ENCODE results near the gene CNIH3.
"Not testable (repeated sequence)": the region's sequence is repeated elsewhere in the genome, so short reads cannot be mapped to it uniquely, and the experiment has no call there.

The CNIH3 gene

GRCh38 chr1:224615861-224616755 is at the start of gene CNIH3:
CNIH3 (plus strand) TSS chr1:224616317; CDS start chr1:224617175, 858 bp downstream.
- DNase-seq, result peak; percentile 42 to 86 (median 79)

DNA sequence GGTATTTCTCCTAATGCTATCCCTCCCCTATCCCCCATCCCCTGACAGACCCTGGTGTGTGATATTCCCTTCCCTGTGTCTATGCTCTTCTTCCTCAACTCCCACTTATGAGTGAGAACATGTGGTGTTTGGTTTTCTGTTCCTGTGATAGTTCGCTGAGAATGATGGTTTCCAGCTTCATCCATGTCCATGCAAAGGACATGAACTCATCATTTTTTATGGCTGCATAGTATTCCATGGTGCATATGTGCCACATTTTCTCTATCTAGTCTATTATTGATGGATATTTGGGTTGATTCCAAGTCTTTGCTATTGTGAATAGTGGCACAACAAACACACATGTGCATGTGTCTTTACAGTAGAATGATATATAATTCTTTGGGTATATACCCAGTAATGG is 49.6 kb upstream of the CNIH3 start:
- DNase-seq, result not testable (repeated sequence)

DNA sequence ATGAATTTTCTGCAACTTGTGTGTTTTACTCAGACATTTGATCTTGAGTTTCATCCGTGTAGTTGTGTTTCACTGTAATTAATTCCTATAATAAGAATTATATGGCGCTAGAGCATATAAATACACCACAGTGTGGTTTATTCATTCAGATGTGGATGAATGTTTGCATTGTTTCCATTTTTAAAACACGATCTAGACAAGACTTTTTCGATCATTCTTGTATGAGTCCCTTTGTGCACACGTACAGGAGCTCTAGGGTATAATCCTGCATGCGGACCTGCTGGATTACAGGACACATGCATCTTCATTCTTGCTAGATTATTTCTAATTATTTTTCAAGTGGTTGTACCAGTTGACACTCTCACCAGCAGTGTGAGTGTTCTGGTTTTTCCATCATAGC is 46.8 kb upstream of the CNIH3 start:
- no peak for DNase-seq

DNA sequence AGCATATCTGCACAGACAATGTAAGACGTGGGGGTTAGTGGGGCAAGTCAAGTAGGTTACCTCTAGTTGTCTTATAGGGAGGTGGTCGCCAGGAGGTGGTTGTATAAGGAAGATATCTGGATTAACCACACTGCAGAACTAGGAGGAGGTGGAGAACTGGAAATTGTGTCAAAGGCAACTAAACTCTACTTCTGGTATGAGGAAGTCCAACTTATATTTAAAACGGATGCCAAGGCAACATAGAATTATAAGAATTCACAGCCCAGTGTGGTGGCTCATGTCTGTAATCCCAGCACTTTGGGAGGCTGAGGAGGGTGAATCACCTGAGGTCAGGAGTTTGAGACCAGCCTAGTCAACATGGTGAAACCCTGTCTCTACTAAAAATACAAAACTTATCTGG is 44.1 kb upstream of the CNIH3 start:
- not testable (repeated sequence) for DNase-seq

GRCh38 chr1:224579526-224579925 is 36.6 kb upstream of the CNIH3 start:
- DNase-seq, result no peak

GRCh38 chr1:224580006-224580405 is 36.1 kb upstream of the CNIH3 start:
- no peak for DNase-seq

DNA sequence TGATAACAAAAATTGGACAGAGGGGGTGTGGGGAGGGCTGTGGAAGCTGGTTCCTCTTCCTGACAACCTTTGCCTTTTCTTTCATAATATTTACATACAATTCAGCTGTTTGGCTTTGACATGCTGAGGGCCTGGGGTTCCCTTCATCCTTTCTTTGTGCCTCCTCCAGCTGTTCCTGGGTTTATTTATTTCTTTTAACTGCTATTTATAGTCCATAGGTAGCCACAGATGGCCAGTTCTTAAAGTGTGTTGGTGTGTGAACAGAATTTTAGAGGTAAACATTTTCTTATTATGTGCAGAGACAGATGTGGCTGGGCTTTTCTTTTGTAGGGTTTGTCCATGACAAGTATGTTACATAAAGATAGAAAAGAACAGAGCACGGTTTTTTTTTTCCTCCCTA is 34.1 kb upstream of the CNIH3 start:
- DNase-seq, result peak in 2 of 3 experiments; percentile 25 to 67

DNA sequence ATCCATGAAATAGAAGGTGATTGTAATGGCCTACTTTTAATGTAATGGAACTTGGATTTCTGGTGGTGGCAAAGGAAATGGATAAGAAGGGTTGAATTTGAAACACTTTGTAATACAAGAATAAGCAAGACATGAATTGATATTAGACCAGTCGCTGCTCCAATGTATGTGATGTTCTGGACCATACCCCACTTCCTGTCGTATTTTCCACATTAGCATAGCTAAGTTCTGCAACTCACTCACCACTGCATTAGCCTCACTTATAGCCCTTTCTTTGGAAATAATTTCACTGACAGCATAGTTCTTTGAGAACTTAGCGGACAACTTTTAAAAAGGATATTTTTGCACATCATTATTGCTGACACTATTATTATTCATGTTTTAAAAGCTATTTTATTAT is 32.3 kb upstream of the CNIH3 start:
- DNase-seq, result no peak

- no peak for DNase-seq
Measured at GRCh38 chr1:224585051-224585450, 31.1 kb upstream of the CNIH3 start.

GRCh38 chr1:224587051-224587450 is 29.1 kb upstream of the CNIH3 start:
- DNase-seq, result no peak

GRCh38 chr1:224588515-224588914 is 27.6 kb upstream of the CNIH3 start:
- no peak for DNase-seq

GRCh38 chr1:224589006-224589405 is 27.1 kb upstream of the CNIH3 start:
- DNase-seq, result no peak

GRCh38 chr1:224591326-224591725 is 24.8 kb upstream of the CNIH3 start:
- DNase-seq, result no peak

GRCh38 chr1:224592636-224593582 is 23.2 kb upstream of the CNIH3 start:
- no peak for DNase-seq

DNA sequence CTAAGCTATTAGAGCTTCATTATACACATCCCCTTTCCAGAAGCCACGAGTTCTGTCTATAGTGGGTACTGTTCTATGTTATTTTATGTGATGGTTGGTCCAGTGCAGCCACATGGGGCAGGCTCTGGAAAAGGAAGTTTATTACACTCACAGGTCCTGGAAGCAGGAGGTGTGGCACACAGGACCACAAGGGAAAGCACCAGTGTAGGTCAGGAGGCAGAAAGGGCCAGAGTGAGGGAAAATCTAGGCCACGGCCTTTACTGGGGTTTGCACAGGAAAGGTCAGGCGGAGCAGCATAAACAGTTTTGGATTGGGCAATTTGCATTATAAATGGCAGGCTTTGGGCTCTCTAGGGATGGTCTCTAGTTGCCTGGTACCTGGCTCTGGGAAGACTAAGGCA is 21.8 kb upstream of the CNIH3 start:
- no peak for DNase-seq

- DNase-seq, result no peak
Measured at GRCh38 chr1:224594851-224595250, 21.3 kb upstream of the CNIH3 start.

DNA sequence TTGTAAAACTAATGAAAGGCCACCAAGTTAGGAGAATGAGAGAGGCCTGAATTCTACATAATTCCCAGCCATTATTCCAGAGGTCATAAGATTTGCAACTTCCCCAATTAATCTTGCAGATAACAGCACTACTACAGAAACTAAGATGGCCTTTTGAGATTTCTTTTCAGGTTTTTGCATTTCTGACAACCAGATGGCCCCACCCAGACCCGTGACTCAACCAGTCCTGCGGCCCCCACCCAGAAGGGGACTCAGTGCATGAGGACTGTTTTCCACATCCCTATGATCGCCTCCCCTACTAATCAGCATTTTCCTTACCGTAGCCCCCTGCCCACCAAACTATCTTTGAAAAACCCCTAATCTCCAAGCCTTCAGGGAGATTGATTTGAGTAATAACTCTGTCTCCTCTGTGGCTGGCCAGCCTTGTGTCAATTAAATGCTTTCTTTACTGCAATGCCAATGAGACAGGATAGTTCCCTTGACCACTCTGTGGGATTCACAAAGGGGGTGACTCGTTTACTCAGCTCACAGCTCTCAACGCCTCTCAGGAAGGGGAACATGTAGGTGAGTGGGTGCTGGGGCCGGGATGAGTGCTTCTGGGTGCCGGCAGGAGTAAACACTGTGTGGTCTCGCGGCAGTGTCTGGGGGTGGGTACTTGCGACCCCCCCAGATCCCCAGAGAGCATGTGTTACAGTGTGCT is 10.5 kb upstream of the CNIH3 start:
- no peak for DNase-seq

DNA sequence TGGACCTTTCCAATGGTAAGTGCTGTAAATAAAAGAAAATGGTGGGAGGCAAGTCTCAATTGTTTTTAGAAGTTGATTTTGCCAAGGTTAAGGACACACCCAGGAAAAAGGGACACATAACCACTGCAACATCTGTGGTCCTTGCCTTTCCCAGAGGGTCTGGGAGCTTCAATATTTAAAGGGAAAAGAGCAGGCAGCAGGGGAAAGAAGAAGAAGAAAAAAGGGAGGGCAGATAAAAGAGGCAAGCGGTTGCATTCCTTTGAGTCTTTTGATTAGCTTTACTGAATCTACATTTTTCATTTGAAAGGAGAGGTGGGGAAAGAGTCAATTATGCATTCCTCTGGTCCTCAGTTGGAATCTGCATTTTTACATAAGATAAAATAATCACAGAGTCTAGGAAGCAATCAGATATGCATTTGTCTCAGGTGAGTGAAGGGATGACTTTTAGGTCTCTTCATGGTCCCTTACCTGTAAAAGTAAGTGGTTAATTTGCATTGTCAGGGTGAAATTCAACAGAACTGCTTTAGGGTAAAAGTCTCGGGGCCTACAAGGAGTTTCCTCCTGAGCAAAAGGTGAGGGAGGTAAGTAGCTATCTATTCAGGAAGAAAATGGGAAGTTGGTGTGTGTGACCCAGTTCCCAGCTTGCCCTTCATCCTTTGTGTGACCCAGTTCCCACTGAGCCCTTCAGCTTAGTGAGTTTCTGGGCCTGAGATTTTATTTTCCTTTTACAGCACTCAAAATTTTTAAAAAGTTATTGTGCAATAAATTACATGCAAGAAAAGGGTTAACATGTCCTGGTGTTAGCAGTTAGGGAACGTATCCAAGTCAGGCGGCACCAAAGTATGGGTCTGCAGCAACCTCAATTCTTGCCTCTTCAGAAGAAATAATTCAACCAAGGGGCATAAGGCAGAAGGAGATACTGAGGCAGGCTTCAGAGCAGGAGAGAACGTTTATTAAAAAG is 8.6 kb upstream of the CNIH3 start:
- DNase-seq, result no peak

- no peak for DNase-seq
Measured at GRCh38 chr1:224609333-224609732, 6.8 kb upstream of the CNIH3 start.

DNA sequence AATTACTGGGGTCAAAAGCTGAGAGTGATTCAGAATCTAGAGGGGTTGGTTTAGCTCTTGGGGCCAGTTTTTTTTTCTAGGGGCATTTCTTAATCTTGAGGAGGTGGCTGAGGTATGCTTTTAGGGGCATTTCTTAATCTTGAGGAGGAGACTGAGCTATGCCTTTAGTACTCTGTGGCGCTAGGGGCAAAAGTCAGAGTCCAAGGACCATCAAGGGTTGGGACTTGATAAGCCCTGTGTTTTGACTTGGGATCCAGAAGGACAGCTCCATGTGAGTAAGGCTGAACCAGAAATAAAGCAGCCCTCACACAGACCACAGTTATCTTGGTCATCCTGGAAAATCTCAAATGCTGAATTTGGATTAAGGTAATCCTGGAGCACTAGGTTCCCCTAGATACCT is 3.9 kb upstream of the CNIH3 start:
- DNase-seq, result no peak

DNA sequence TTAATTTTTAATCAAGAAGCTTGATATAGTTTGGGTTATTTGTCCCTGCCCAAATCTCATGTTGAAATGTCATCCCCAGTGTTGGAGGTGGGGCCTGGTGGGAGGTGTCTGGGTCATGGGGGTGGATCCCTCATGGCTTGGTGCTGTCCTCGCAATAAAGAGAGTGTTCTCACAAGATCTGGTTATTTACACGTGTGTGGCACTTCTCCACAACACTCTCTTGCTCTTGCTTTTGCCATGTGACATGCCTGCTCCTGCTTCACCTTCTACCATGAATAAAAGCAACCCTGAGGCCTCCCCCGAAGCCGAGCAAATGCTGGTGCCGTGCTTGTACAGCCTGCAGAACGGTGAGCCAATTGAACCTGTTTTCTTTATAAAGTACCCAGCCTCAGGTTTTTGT is 2.6 kb upstream of the CNIH3 start:
- no peak for DNase-seq

All from NCI-H1417 (cell line).